HT1080 (cell line): ENCODE data around the gene REEP1. TPM values are rescaled to one million over a fixed set of nuclear protein-coding genes. Genes with fewer than 3 reads are reported as not detected.
"Not testable (repeated sequence)": the region's sequence is repeated elsewhere in the genome, so short reads cannot be mapped to it uniquely, and the experiment has no call there.

Experiments used
- DNase-seq: peaks from one replicate; pipeline ENCODE4 v3.0.0-alpha.2; 2015; ENCODE audit warnings: low read depth
- total RNA-seq: library from RNA; depleted of rRNA; stranded (reverse); fragments of >200 nt; shearing (Covaris generic); gene quantifications from 2 replicates; pipeline ENCODE4 v1.2.3, GENCODE V29; 2014

The REEP1 gene
- total RNA-seq, 1 experiment from 2014 or later: not detected

GRCh38 chr2:86244781-86245180 lies 92.6 kb downstream of the REEP1 start:
- DNase-seq: not testable (repeated sequence)

DNA sequence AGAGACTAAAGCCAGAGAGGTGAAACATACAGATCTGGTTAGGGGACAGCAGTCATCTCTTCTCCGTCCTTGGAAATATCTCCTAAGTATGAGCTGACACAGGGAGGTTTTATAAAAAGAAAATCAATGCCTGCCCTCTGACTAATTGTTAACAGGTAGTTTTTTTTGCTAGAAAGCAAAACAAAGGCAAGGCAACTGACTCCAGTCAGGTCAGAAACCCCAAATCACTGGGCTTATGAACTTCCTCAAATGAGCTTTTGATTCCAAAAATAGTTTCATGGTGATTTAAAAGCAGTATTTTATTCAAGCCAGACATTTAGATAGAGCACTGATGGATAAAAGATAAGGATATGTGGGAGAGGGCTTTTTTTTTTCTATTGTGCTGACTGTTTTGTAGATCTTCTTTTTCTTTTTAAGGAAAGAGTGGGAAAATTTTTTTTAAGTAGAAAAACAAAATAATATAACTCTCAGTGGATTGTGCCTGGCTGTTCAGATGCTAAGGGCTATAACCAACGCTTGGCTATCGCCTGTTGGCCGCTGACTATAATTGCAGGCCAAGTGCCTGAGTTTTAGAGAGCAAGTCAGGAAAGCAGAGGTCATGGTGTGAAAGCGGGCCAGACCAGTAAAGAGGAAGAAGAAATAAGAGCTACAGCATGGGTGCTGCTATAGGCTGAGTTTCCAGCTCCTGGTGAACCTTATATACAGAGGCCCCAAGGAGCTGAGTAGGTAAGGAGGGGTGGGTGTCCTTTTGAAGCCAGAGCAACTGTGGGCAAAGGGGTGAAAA lies 93.3 kb downstream of the REEP1 start:
- DNase-seq: no peak

- DNase-seq: no peak
Measured at GRCh38 chr2:86243272-86243671, 94.2 kb downstream of the REEP1 start.

DNA sequence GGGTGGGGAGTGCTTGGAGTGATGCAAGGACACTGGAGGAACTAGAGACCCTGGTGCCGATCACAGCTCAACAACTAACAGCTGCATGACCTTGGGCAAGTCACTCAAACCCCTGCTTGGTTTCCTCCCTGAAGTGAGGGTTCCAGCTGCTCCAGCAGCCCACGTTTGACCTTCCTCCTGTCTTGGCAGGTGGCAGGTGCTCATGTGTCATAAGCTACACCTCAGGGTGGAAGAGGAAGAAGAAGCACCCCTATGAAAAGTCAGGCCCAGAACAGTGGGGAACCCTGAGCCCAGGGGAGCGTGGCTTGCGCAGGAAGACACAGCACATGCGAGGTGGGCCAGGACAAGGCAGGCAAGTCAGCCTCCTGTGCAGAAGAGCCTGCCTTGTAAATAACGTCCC lies 95.8 kb downstream of the REEP1 start:
- no peak for DNase-seq

DNA sequence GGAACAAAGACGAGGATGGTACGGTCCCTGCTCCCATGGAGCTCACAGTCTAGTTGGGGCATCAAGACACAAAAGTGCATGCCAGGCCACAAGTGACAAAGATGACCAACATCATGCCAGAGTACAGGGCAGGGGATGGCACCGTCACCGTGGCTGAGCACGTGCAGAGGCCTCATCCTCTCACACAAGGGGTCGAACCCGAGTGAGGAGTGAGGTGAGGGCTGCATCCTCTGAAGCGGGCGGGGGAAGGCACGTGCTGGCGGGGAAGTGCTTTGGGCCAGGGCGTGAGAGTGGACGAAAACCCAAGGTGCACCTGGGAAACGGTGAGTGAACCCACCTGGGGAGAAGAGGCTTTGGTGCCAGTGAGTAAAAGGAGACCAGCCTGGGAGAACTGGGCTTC lies 97.2 kb downstream of the REEP1 start:
- no peak for DNase-seq

DNA sequence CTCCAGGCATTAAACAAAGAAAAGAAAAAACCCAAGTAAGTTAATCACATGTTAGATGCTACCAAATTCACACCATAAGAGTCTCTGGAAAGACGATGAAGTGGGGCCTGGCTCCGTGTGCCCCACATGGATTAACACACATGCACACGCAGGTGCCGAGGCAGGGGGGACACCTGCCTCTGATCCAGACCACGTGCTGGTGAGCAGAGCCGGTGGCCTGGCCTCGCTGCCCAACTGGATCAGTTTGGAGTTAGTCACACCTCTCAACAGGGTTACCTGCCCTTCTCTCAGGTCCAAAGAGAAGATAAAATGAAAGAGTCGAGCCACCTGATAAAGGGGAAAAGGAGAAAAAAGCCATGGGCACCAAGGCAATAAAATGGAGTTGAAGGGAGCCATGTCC lies 97.7 kb downstream of the REEP1 start:
- no peak for DNase-seq

- DNase-seq: no peak
Measured at GRCh38 chr2:86239326-86239725, 98.1 kb downstream of the REEP1 start.

DNA sequence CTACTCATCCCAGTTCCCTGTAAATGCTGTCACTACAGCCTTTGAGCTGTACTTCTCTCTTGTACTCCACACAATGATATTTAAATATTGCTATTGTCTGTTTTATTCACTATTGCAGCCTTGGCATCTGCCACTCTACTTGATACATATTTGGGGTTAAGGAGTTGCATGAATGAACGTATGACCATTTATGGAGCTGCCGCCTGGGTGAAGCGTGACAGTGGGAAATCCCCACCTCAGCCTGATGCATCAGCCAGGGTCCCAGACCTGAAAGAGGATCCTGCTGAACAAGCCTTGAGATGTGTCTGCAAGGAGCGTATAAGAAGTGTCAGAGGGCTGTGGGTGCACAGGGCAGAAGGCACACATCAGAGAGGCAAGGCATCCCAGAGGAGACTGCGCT lies 99.1 kb downstream of the REEP1 start:
- no peak for DNase-seq

DNA sequence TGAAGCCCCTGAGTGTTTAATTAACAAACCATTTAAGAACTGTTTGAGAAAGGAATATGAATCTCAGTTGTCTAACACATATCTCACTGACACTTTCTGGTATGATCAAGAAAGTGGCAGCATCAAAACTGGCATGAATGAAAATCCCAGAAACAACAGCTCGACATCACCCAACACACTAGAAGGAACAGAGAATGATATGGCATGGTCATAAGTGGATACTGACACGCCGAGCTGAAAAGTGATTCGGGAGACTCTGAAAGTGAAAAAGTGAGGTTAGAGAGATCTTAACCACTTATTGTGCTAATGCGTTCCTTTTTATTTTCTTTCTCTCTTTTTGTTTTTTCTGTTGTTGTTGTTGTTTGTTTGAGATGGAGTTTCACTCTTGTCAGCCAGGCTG lies 100.3 kb downstream of the REEP1 start:
- no peak for DNase-seq

- no peak for DNase-seq
Measured at GRCh38 chr2:86235196-86235980, 102.0 kb downstream of the REEP1 start.

- no peak for DNase-seq
Measured at GRCh38 chr2:86234563-86235131, 102.8 kb downstream of the REEP1 start.

GRCh38 chr2:86233436-86233835 lies 104.0 kb downstream of the REEP1 start:
- DNase-seq: no peak

- no peak for DNase-seq
Measured at GRCh38 chr2:86232910-86233309, 104.5 kb downstream of the REEP1 start.

- DNase-seq: no peak
Measured at GRCh38 chr2:86232373-86232784, 105.0 kb downstream of the REEP1 start.

DNA sequence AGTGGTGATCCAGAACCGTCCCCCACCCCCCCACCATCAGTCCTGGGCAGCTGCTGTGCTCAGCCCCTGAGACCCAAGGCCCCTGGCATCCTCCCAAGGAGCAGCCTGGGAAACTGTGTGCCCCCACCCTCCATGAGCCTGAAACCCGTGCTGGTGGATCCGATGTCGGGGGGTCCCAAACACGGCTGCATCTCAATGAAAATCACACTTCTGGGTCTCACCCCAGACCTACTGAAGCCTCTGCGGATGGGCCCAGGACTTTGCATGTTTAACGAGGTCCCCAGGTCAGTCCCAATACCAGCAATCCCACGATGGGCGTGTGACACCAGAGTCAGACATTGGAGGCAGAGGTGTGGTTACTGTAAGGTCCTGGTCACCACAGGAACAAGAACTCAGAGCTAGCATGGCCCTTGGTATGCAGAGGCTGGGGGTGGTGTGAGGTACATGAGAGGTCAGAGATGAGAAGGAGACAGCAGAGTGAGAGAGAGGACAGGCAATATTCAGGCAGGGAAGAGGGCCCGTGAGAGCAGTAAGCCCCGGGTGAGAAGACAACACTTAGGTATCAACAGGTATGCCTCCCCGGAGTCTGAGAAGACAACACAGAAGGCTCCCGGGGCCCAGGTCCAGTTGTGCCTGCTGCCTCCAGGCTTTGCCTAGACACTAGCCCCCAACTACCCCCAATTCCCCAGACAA lies 105.6 kb downstream of the REEP1 start:
- DNase-seq: no peak

- DNase-seq: no peak
Measured at GRCh38 chr2:86230961-86231360, 106.5 kb downstream of the REEP1 start.

- no peak for DNase-seq
Measured at GRCh38 chr2:86229221-86229620, 108.2 kb downstream of the REEP1 start.

DNA sequence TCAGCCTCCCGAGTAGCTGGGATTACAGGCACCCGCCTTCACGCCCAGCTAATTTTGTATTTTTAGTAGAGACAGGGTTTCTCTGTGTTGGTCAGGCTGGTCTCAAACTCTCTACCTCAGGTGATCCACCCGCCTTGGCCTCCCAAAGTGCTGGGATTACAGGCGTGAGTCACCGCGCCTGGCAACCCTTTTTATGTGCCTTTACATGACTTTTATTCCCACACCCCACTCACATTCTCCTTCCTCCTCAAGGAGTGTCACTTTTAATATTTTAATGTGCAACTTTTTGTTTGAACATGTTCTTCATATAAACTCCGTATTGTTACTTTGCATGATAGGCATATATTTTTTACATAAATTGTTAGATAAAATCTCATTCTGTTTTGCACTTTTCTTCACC lies 108.9 kb downstream of the REEP1 start:
- not testable (repeated sequence) for DNase-seq

DNA sequence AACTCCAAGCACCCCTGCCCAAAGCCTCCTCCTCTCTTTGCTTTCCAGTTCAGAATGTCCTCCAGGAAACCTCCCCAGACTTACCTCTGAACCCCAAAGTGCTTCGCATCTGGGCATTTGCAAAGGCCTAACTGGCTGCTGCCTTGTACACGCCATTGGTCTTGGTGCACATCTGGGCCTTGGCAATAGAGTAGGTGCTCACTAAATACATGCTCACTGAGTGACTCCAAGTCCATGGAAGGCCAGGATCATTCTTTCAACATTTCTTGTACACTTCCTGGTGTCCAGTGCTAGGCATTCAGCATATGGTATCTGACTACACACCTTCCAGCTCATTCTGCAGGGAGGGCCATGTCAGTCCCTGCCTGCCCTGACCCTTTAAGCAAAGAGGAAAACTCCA lies 109.7 kb downstream of the REEP1 start:
- no peak for DNase-seq

DNA sequence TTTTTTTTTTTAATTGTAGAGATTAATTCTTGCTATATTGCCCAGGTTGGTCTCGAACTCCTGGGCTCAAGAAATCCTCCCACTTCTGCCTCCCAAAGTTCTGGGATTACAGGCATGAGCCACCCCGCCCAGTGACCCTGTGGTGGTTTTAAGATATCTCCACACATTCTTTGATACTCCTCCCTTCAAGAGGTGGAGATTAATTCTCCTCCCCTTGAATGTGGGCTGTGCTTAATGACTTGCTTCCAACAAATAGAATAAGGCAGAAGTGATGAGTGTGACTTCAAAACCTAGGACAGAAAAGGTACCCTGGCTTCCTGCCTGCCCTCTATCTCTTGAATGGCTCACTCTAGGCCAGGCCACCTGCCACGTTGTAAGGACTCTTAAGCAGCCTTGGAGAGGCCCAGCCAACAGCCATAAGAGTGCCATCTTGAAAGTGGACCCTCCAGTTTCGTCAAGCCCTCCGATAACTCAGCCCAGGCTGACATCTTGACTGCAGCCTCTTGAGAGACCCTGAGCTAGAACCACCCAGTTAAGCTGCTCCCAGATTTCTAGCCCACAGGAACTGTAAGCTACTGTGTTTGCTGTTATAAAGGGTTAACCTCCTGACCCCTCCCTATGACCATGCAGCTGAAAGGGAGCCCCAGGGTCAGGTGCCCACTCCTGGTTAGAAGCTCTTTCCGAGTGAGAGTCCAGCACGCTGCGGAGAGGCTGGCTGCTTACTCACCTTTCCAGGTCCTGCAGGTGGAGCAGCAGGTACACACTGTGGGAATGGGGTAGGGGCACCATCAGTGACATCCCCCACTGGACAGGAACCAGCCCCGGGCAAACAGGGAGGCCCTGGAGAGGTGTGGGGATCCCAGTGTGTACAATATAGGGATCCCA lies 110.5 kb downstream of the REEP1 start:
- no peak for DNase-seq

- DNase-seq: no peak
Measured at GRCh38 chr2:86226070-86226469, 111.4 kb downstream of the REEP1 start.
